ENCODE results near the gene TAS2R39. TPM values are rescaled to one million over a fixed set of nuclear protein-coding genes. Genes with fewer than 3 reads are reported as not detected.
"Not testable (repeated sequence)": the region's sequence is repeated elsewhere in the genome, so short reads cannot be mapped to it uniquely, and the experiment has no call there.

The TAS2R39 gene
- total and polyA plus RNA-seq, 2 donors from 2014 or later: not detected

DNA sequence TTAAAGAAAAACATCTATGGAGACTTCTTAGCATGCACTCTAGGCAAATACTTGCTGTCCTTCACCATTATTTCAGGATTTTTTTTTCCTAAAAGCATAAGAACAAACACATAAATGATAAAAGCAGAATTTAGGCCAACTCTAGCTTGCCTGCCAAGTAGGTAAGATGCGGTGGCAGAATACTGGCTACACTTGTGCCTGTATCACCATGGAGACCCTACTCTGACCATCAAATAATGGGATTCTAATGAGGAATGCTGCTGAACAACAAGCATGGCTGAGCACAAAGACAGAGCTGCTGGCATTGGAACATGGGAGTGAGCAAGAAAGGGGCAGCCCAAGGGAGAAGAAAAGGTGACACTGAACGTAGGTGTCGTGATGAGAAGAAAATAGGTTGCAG lies 20.2 kb downstream of the TAS2R39 start:
- no peaks in the 10 kb centered on the region for H3K27me3 ChIP-seq (ENCODE audit: control insufficient read depth, insufficient read depth, low read length)
- no peaks in the 10 kb centered on the region for H3K36me3 ChIP-seq (ENCODE audit: control insufficient read depth in 2 of 3, insufficient read depth in 3 of 3, low read length in 3 of 3)
- intact Hi-C loops (cut with DNase I): no loop called here
- H3K9me3 ChIP-seq (ENCODE audit: control insufficient read depth in 2 of 3, insufficient read depth in 1 of 3, low read length in 3 of 3): no peaks in the 10 kb centered on the region
- no peak overlapping the region for H3K27ac ChIP-seq (ENCODE audit: low read depth in 2 of 2, low read length in 2 of 2)
- H3K4me1 ChIP-seq (ENCODE audit: control insufficient read depth in 2 of 3, insufficient read depth in 2 of 3, low read depth in 1 of 3, low read length in 3 of 3): no peaks in the 10 kb centered on the region
- H3K9ac ChIP-seq (ENCODE audit: low read length in 3 of 3): no peak overlapping the region
- no peak for FAIRE-seq
- H3K4me3 ChIP-seq (ENCODE audit: low read length in 3 of 3): no peak overlapping the region
- TF ChIP-seq, protein P1, sequence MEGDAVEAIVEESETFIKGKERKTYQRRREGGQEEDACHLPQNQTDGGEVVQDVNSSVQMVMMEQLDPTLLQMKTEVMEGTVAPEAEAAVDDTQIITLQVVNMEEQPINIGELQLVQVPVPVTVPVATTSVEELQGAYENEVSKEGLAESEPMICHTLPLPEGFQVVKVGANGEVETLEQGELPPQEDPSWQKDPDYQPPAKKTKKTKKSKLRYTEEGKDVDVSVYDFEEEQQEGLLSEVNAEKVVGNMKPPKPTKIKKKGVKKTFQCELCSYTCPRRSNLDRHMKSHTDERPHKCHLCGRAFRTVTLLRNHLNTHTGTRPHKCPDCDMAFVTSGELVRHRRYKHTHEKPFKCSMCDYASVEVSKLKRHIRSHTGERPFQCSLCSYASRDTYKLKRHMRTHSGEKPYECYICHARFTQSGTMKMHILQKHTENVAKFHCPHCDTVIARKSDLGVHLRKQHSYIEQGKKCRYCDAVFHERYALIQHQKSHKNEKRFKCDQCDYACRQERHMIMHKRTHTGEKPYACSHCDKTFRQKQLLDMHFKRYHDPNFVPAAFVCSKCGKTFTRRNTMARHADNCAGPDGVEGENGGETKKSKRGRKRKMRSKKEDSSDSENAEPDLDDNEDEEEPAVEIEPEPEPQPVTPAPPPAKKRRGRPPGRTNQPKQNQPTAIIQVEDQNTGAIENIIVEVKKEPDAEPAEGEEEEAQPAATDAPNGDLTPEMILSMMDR (IDR thresholded peaks at IDR 0.05; ENCODE audit: borderline replicate concordance, extremely low read depth, insufficient read depth): no peak
- DNase-seq: no peak

DNA sequence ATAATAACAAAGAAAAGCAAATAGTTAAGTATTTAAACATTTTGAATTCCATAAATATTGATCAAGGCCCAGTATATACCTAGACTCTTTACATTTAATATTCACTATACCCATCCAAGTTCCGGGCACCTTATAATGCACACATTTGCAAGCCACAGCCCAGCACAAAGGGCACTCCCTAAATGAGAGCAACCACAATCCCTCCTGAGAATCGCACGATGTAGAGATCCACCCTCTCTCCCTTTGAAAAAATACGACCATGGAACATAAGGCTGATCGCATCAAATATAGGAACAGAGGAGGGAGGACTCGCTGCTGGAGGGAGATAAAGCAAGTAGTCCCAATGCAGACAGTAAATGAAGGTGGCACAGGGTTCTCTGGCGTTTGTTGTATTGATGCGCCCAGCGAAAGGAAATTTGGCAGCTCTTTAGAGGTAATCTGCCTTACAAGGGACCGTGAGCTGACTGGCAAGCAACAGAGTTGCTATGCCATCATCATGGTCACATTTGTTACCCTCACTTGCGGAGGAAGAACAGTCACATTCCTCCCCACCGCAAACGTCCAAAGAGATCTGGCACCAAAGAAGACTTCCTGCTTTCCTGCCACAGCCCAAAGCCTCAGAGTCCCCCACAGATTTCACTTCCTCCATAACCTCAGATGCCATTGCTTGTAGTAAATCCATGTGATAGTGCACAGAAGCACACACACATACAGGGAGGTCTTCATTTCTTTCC lies 22.5 kb downstream of the TAS2R39 start:
- no peak overlapping the region for H3K9ac ChIP-seq (ENCODE audit: low read length in 3 of 3)
- TF ChIP-seq, protein P1 (IDR thresholded peaks at IDR 0.05; ENCODE audit: borderline replicate concordance, extremely low read depth, insufficient read depth): no peak
- H3K4me1 ChIP-seq (ENCODE audit: control insufficient read depth in 2 of 3, insufficient read depth in 2 of 3, low read depth in 1 of 3, low read length in 3 of 3): no peaks in the 10 kb centered on the region
- no peaks in the 10 kb centered on the region for H3K9me3 ChIP-seq (ENCODE audit: control insufficient read depth in 2 of 3, insufficient read depth in 1 of 3, low read length in 3 of 3)
- no peak overlapping the region for H3K27ac ChIP-seq (ENCODE audit: low read depth in 2 of 2, low read length in 2 of 2)
- no peak for FAIRE-seq
- no peaks in the 10 kb centered on the region for H3K36me3 ChIP-seq (ENCODE audit: control insufficient read depth in 2 of 3, insufficient read depth in 3 of 3, low read length in 3 of 3)
- no peak overlapping the region for H3K4me3 ChIP-seq (ENCODE audit: low read length in 3 of 3)
- intact Hi-C loops (cut with DNase I): no loop called here
- DNase-seq: peak in 1 of 5 donors; percentile 13
- no peaks in the 10 kb centered on the region for H3K27me3 ChIP-seq (ENCODE audit: control insufficient read depth, insufficient read depth, low read length)

DNA sequence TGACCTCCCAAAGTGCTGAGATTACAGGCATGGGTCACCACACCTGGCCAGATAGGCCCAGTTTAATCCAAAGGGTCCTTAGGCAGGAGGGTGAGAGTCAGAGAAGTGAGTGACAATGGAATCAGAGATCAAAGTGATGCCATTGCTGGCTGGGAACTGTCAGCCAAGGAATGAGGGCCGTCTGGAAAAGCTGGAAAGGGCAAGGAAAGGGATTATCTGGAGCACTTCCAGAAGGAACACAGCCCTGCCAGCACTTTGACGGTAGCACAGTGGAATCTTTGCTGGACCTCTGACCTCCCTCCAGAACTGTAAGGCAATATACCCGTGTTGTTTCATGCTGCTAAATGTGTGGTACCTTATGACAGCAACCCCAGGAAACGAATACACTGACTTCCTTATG lies 27.3 kb downstream of the TAS2R39 start:
- Histone ChIP-seq H3K4me1 (ENCODE audit: control insufficient read depth in 2 of 3, insufficient read depth in 2 of 3, low read depth in 1 of 3, low read length in 3 of 3) (no peaks in the 10 kb centered on the region), H3K27ac (ENCODE audit: low read depth in 2 of 2, low read length in 2 of 2) (no peak overlapping the region), H3K4me3 (ENCODE audit: low read length in 3 of 3) (no peak overlapping the region), H3K9ac (ENCODE audit: low read length in 3 of 3) (no peak overlapping the region), H3K36me3 (ENCODE audit: control insufficient read depth in 2 of 3, insufficient read depth in 3 of 3, low read length in 3 of 3) (no peaks in the 10 kb centered on the region), H3K27me3 (ENCODE audit: control insufficient read depth, insufficient read depth, low read length) (no peaks in the 10 kb centered on the region), H3K9me3 (ENCODE audit: control insufficient read depth in 2 of 3, insufficient read depth in 1 of 3, low read length in 3 of 3) (no peaks in the 10 kb centered on the region)
- DNase-seq (no peak), FAIRE-seq (no peak)
- intact Hi-C loops (cut with DNase I): loop anchor here (5.0 to 10.0 kb wide), 2 partner anchors 203 to 356 kb away; partner anchors contain the start of gene EPHB6
- TF ChIP-seq, protein P1 (IDR thresholded peaks at IDR 0.05; ENCODE audit: borderline replicate concordance, extremely low read depth, insufficient read depth): no peak

DNA sequence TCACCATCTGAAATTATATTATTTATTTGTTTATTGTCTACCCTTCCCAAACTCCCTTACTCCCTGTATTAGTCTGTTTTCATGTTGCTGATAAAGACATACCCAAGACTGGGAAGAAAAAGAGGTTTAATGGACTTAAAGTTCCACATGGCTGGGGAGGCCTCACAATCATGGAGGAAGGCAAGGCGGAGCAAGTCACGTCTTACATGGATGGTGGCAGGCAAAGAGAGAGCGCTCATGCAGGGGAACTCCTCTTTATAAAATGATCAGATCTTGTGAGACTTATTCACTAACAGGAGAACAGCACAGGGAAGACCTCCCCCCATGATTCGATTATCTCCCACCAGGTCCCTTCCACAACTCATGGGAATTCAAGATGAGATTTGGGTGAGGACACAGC lies 30.3 kb downstream of the TAS2R39 start:
- H3K9ac ChIP-seq (ENCODE audit: low read length in 3 of 3); FAIRE-seq; DNase-seq; H3K4me3 ChIP-seq (ENCODE audit: low read length in 3 of 3); H3K4me1 ChIP-seq (ENCODE audit: control insufficient read depth in 2 of 3, insufficient read depth in 2 of 3, low read depth in 1 of 3, low read length in 3 of 3); H3K36me3 ChIP-seq (ENCODE audit: control insufficient read depth in 2 of 3, insufficient read depth in 3 of 3, low read length in 3 of 3); H3K27ac ChIP-seq (ENCODE audit: low read depth in 2 of 2, low read length in 2 of 2); H3K9me3 ChIP-seq (ENCODE audit: control insufficient read depth in 2 of 3, insufficient read depth in 1 of 3, low read length in 3 of 3); H3K27me3 ChIP-seq (ENCODE audit: control insufficient read depth, insufficient read depth, low read length): not testable (repeated sequence)
- intact Hi-C loops (cut with DNase I): loop anchor here (5.0 to 10.0 kb wide), 2 partner anchors 206 to 359 kb away; partner anchors contain the start of gene EPHB6

Measured in kidney (tissue), 14 donors.